GM18951 (cell line): Measurements from ENCODE around the gene NEUROD4.

Source experiments
- POLR2A ChIP-seq: IDR thresholded peaks from 4 replicates; pipeline ENCODE4 v1.6.1; 2011; ENCODE audit warnings: mild to moderate bottlenecking; ENCODE audit not compliant: insufficient read length, insufficient read depth; ENCODE audit errors: extremely low read depth
- in situ Hi-C: fragments of 300-500 bp; cut with MboI; formaldehyde crosslinking; loops from one replicate; pipeline ENCODE4 v1.12.0; 2022; ENCODE audit warnings: low sequenced_read_pairs, mixed read lengths, inconsistent platforms; ENCODE audit not compliant: unreplicated experiment

The NEUROD4 gene

GRCh38 chr12:55058082-55058481 is 38.3 kb downstream of the NEUROD4 start:
- no peak for TF ChIP-seq POLR2A
- in situ Hi-C loops = loop anchor here (25.0 kb wide), 1 partner anchor 196 kb away; the partner anchor contains the start of gene MUCL1

- no peak for TF ChIP-seq POLR2A
- in situ Hi-C loops = loop anchor here (25.0 kb wide), 1 partner anchor 196 kb away; the partner anchor contains the start of gene MUCL1
Measured at GRCh38 chr12:55058776-55059175, 39.0 kb downstream of the NEUROD4 start.

- in situ Hi-C loops = loop anchor here (25.0 kb wide), 1 partner anchor 198 kb away; the partner anchor contains the start of gene MUCL1
- TF ChIP-seq POLR2A = no peak
Measured at GRCh38 chr12:55060470-55060869, 40.7 kb downstream of the NEUROD4 start.

- in situ Hi-C loops = loop anchor here (25.0 kb wide), 1 partner anchor 199 kb away; the partner anchor contains the start of gene MUCL1
- no peak for TF ChIP-seq POLR2A
Measured at GRCh38 chr12:55061024-55061423, 41.2 kb downstream of the NEUROD4 start.

- in situ Hi-C loops = loop anchor here (25.0 kb wide), 1 partner anchor 201 kb away; the partner anchor contains the start of gene MUCL1
- TF ChIP-seq POLR2A = no peak
Measured at GRCh38 chr12:55063291-55063690, 43.5 kb downstream of the NEUROD4 start.

GRCh38 chr12:55065535-55065934 is 45.8 kb downstream of the NEUROD4 start:
- in situ Hi-C loops = loop anchor here (25.0 kb wide), 1 partner anchor 203 kb away; the partner anchor contains the start of gene MUCL1
- no peak for TF ChIP-seq POLR2A

- in situ Hi-C loops = loop anchor here (25.0 kb wide), 1 partner anchor 205 kb away; the partner anchor contains the start of gene MUCL1
- TF ChIP-seq POLR2A = no peak
Measured at GRCh38 chr12:55067701-55068100, 47.9 kb downstream of the NEUROD4 start.

GRCh38 chr12:55068416-55069010 is 48.7 kb downstream of the NEUROD4 start:
- TF ChIP-seq POLR2A = no peak
- in situ Hi-C loops = loop anchor here (25.0 kb wide), 1 partner anchor 206 kb away; the partner anchor contains the start of gene MUCL1

GRCh38 chr12:55072083-55072482 is 52.3 kb downstream of the NEUROD4 start:
- in situ Hi-C loops = loop anchor here (5.0 to 25.0 kb wide), 3 partner anchors 80 to 327 kb away; partner anchors contain the start of gene MUCL1
- TF ChIP-seq POLR2A = no peak

- in situ Hi-C loops = loop anchor here (5.0 to 25.0 kb wide), 3 partner anchors 81 to 329 kb away; partner anchors contain the start of gene MUCL1
- TF ChIP-seq POLR2A = no peak
Measured at GRCh38 chr12:55073043-55074022, 53.6 kb downstream of the NEUROD4 start.

GRCh38 chr12:55074806-55075205 is 55.0 kb downstream of the NEUROD4 start:
- TF ChIP-seq POLR2A = no peak
- in situ Hi-C loops = loop anchor here (5.0 to 25.0 kb wide), 3 partner anchors 83 to 330 kb away; partner anchors contain the start of gene MUCL1
